Cardiac fibroblast (primary cell): ENCODE data around the gene PANK4.
A peak's percentile ranks its signal among the peaks of the same experiment; 100 is the strongest.

Experiments
- DNase-seq, 2 donors: peaks; one replicate each; pipeline versions ENCODE4 v3.0.0 to v3.0.0-alpha.2; 2010; ENCODE audit warnings: low read depth in 2 of 2
- H3K4me3 ChIP-seq, 2 donors: replicated peaks in 1 of 2; 1 replicate in 1 of 2; 2 replicates in 1 of 2; pipeline ENCODE4 v1.5.1; 2011; ENCODE audit warnings: low read depth in 2 of 2, low read length in 2 of 2, mild to moderate bottlenecking in 2 of 2, moderate library complexity in 1 of 2
- CTCF ChIP-seq: IDR thresholded peaks from one replicate; pipeline ENCODE4 v1.5.1; 2011; ENCODE audit warnings: low read depth, mild to moderate bottlenecking, low read length, inconsistent platforms

Gene PANK4

GRCh38 chr1:2561898-2562895 is 35.8 kb upstream of the PANK4 start:
- no peak for DNase-seq
- H3K4me3 ChIP-seq, result no peak overlapping the region
- TF ChIP-seq CTCF, result peak; percentile 57

- no peak for TF ChIP-seq CTCF
- H3K4me3 ChIP-seq, result no peak overlapping the region
- DNase-seq, result no peak
Measured at GRCh38 chr1:2561446-2561845, 35.0 kb upstream of the PANK4 start.

- DNase-seq, result no peak
- no peak overlapping the region for H3K4me3 ChIP-seq
- no peak for TF ChIP-seq CTCF
Measured at GRCh38 chr1:2560299-2561073, 34.1 kb upstream of the PANK4 start.

- H3K4me3 ChIP-seq, result no peak overlapping the region
- TF ChIP-seq CTCF, result no peak
Measured at GRCh38 chr1:2559509-2560298, 33.3 kb upstream of the PANK4 start.

GRCh38 chr1:2558861-2559260 is 32.5 kb upstream of the PANK4 start:
- H3K4me3 ChIP-seq, result no peak overlapping the region
- DNase-seq, result no peak
- TF ChIP-seq CTCF, result no peak

More at GRCh38 chr1:2559509-2560298, 33.3 kb upstream of the PANK4 start:
- no peak for DNase-seq

- no peak for TF ChIP-seq CTCF
- no peak for DNase-seq
Measured at GRCh38 chr1:2558420-2558819, 32.0 kb upstream of the PANK4 start.

More at GRCh38 chr1:2558420-2558819, 32.0 kb upstream of the PANK4 start:
- H3K4me3 ChIP-seq, result no peak overlapping the region
